Stimulated activated CD8-positive, alpha-beta memory T cell treated with anti-CD3 and anti-CD28 coated beads, Interleukin-12 subunit alpha, Interleukin-12 subunit beta, amount 100 ng/mL, for 1 hour (primary cell): ENCODE results near the gene ODC1.
A peak's percentile ranks its signal among the peaks of the same experiment; 100 is the strongest.

Experiments used
- DNase-seq: peaks from one replicate; pipeline ENCODE4 v3.0.0-alpha.2; 2020; ENCODE audit warnings: low read depth

The ODC1 gene

GRCh38 chr2:10414591-10414990, 33.5 kb downstream of the ODC1 start:
- DNase-seq: no peak

- DNase-seq: no peak
These were observed 34.1 kb downstream of the ODC1 start for GRCh38 chr2:10413991-10414451.

- DNase-seq: no peak
These were observed 34.6 kb downstream of the ODC1 start for GRCh38 chr2:10413503-10413902.

- no peak for DNase-seq
These were observed 35.7 kb downstream of the ODC1 start for GRCh38 chr2:10412380-10412779.

GRCh38 chr2:10411557-10411956, 36.6 kb downstream of the ODC1 start:
- no peak for DNase-seq

- no peak for DNase-seq
These were observed 37.2 kb downstream of the ODC1 start for GRCh38 chr2:10410823-10411437.

GRCh38 chr2:10410001-10410822, 37.9 kb downstream of the ODC1 start:
- no peak for DNase-seq

GRCh38 chr2:10408649-10409579, 39.2 kb downstream of the ODC1 start:
- DNase-seq: peak; percentile 69

- peak; percentile 32 for DNase-seq
These were observed 40.1 kb downstream of the ODC1 start for GRCh38 chr2:10407841-10408648.

GRCh38 chr2:10407432-10407831, 40.7 kb downstream of the ODC1 start:
- DNase-seq: no peak

- DNase-seq: no peak
These were observed 41.5 kb downstream of the ODC1 start for GRCh38 chr2:10406491-10407188.

- no peak for DNase-seq
These were observed 42.1 kb downstream of the ODC1 start for GRCh38 chr2:10406016-10406415.

- DNase-seq: no peak
These were observed 42.7 kb downstream of the ODC1 start for GRCh38 chr2:10405448-10405847.

GRCh38 chr2:10404324-10405143, 43.6 kb downstream of the ODC1 start:
- no peak for DNase-seq

GRCh38 chr2:10402653-10403215, 45.4 kb downstream of the ODC1 start:
- DNase-seq: no peak

GRCh38 chr2:10402062-10402585, 46.0 kb downstream of the ODC1 start:
- no peak for DNase-seq

GRCh38 chr2:10400978-10401951, 46.9 kb downstream of the ODC1 start:
- no peak for DNase-seq

GRCh38 chr2:10400568-10400977, 47.6 kb downstream of the ODC1 start:
- no peak for DNase-seq
